Fibroblast of mammary gland (primary cell): Measurements from ENCODE around the gene ZNF429.
A peak's percentile ranks its signal among the peaks of the same experiment; 100 is the strongest.

Experiments
- DNase-seq: peaks from one replicate; pipeline ENCODE4 v3.0.0-alpha.2; 2010; ENCODE audit warnings: low read depth
- H3K4me3 ChIP-seq: 2 replicates; pipeline ENCODE4 v1.5.1; 2011; ENCODE audit warnings: low read depth, mild to moderate bottlenecking, low read length, moderate library complexity; ENCODE audit not compliant: control insufficient read depth
- TF ChIP-seq, protein P1 (sequence below): conservative IDR thresholded peaks from 2 replicates; pipeline ENCODE4 v1.5.1; 2011; ENCODE audit warnings: low read depth, low read length, inconsistent platforms; ENCODE audit not compliant: control insufficient read depth, insufficient read depth

ZNF429 gene

DNA sequence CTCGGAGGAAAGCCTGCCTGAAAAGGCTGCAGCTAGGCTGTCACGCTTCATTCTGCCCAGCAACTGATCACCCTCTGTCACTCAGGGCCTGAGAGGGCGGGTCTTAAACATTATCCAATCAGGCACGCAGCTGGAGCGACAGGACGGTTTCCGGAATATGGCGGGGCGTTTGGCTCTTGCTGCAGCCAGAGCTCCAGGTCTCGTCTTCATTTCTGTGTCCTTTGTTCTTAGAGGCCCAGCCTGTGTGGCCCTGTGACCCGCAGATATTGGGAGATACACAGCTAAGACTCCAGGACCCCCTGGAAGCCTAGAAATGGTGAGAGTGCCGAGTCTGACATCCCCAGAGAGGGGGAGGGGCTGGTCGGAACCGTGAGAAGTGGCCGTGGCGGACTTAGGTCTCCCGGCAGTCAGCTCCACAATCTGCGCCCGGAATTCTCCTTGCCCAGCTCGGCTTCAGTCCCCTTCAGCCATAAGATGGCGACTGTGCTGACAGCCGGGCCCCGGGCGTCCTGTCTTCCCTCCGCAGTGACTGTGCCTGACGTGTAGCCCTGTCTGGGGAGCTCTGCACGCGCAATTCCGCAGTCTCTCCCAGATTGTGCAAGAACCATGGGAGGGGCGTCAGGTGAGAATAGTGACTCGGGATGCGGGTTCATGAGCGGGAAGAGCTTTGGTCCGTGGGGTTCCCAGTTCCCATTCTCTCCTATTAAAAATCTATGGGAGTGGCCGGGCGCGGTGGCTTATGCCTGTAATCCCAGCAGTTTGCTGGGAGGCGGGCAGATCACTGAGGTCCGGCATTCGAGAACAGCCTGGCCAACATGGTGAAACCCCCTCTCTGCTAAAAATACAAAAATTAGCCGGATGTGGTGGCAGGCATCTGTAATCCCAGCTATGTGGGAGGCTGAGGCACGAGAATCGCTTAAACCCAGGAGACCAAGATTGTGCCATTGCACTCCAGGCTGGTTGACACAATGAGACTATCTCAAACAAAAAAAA, at the start of gene ZNF429:
Gene ZNF429, plus strand, starts transcription at position 144 of the 993 bp plus-strand sequence. Its CDS starts 170 bp downstream, at position 314.
- peak; percentile 91 for DNase-seq
- peak within 1 kb of the TSS; percentile 80 for H3K4me3 ChIP-seq
- TF ChIP-seq, protein P1, sequence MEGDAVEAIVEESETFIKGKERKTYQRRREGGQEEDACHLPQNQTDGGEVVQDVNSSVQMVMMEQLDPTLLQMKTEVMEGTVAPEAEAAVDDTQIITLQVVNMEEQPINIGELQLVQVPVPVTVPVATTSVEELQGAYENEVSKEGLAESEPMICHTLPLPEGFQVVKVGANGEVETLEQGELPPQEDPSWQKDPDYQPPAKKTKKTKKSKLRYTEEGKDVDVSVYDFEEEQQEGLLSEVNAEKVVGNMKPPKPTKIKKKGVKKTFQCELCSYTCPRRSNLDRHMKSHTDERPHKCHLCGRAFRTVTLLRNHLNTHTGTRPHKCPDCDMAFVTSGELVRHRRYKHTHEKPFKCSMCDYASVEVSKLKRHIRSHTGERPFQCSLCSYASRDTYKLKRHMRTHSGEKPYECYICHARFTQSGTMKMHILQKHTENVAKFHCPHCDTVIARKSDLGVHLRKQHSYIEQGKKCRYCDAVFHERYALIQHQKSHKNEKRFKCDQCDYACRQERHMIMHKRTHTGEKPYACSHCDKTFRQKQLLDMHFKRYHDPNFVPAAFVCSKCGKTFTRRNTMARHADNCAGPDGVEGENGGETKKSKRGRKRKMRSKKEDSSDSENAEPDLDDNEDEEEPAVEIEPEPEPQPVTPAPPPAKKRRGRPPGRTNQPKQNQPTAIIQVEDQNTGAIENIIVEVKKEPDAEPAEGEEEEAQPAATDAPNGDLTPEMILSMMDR, result no peak

DNA sequence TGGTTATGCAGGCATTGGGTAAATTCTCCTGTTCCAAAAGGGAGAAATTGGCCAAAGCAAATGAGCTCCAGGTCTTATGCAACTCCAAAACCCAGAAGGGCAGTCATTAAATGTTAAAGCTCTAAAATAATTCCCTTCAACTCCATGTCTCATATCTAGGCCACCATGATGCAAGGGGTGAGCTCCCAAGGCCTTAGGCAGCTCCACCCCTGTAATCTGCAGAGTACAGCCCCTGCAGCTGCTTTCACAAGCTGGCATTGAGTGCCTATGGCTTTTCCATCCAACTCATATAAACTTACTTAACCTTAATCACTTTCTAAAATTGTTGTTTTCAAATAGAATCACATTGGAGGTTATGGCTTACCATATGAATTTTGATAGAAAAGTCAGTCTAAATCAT, 44.7 kb upstream of the ZNF429 start:
- no peak overlapping the region for H3K4me3 ChIP-seq
- DNase-seq, result no peak
- TF ChIP-seq, protein P1, result no peak

DNA sequence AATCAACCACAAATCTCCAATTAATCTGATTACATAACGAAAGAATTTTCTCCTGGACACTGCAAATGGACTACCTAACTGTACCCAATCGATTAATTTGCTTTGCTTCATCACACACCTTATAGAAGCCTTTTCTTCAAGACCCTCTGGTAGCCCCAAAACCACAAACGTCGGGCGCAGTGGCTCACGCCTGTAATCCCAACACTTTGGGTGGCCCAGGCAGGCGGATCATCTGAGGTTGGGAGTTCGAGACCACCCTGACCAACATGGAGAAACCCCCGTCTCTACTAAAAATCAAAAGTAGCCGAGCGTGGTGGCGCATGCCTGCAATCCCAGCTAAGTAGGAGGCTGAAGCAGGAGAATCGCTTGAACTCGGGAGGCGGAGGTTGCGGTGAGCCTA, 42.9 kb upstream of the ZNF429 start:
- TF ChIP-seq, protein P1, result no peak
- H3K4me3 ChIP-seq, result no peak overlapping the region
- DNase-seq, result no peak

DNA sequence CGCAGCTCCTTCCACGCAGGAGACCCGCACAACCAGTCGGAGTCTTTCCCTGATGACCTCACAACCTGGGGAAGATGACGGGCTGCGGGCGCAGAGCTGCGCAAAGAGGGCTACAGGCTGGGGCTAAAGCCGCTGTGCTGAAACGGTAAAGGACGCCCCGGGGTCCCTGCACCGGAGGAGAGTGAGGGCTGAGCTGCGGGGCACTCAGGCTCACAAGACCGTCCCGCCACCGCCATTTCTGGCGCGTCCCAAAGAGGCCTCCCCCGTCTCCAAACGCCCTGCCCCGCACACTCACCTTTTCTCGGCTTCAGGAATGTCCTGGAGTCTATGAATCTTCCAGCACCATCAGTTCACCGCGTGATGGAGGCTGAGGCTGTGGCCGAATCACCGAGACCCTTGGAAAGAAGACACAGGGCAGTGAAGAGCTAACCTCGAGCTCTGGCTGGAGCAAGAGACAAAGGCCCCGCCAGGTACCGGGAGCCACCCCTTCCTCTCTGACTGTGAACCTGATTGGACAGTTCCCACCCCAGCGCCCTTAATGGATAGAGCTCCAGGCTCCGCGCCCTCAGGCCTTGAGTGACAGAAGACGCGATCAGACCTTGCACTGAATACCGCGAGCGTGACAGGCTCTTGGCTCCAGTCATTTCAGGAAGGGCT, 41.8 kb upstream of the ZNF429 start:
- TF ChIP-seq, protein P1, result no peak
- DNase-seq, result no peak
- H3K4me3 ChIP-seq, result no peak overlapping the region

DNA sequence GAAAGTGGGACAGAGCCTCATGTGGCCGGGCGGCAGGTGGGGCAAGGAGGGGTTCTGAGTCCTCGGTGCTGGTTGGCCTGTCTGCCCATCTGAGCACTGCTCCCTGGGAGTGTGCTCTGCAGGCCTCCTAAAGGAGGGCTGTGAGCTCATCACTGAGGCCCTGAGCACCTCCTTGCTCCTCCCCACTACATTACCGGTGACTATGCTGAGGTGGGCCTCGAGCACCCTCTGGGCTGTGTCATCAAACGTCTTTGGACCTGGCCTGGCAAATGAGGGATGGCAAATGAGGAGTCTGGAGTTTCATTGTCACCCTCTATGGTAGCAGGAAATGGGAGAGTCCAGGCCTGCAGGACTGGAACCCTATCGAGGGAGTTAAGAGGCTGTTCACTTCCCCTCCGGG, 38.8 kb upstream of the ZNF429 start:
- DNase-seq, result no peak
- no peak overlapping the region for H3K4me3 ChIP-seq
- TF ChIP-seq, protein P1, result no peak

DNA sequence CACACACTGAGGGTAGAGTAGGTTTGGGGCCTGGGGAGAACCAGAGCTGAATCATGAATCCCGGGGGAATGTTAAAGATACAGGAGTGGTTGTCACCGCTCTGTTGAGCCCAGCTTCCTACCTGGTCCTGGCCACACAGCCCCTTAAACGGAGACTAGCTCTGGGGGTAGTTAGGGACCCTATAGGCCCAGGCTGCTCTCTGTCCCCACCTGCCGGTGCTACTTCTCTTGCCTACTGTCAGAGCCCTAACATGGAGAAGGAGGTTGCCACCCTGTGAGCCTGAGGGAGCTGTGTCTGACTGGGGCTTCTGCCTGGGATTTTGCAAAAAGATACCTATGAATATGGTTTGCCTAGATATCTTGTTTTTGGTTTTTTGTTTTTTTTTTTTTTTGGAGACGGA, 36.6 kb upstream of the ZNF429 start:
- DNase-seq, result no peak
- H3K4me3 ChIP-seq, result no peak overlapping the region
- TF ChIP-seq, protein P1, result no peak
